GM12878 (cell line): Measurements from ENCODE around the gene TCP1. TPM values are rescaled to one million over a fixed set of nuclear protein-coding genes. Genes with fewer than 3 reads are reported as not detected.

Experiments
- ATAC-seq: fragments of 200-7000 bp; cut with Tn5 transposase; 3 replicates; pipeline ENCODE4 v1.9.1; 2020; ENCODE audit warnings: mild to moderate bottlenecking, moderate library complexity
- BruUV-seq: library from RNA; stranded (reverse); fragments of 400-500 nt; replicated peaks from 2 replicates; lab custom pipeline; 2021; lab: Mats Ljungman, UMichigan
- CTCF ChIA-PET: fragments of 300-600 bp; sonication (Branson Sonifier 250); formaldehyde crosslinking; extraction: SDS; loops from one replicate; lab custom pipeline; 2021; ENCODE audit warnings: inconsistent platforms; lab: Yijun Ruan, JAX
- POLR2A ChIA-PET: fragments of 350-600 bp; formaldehyde crosslinking; extraction: SDS; loops from one replicate; lab custom pipeline; 2021; ENCODE audit warnings: inconsistent platforms; lab: Charles Lee
- RAD21 ChIA-PET: fragments of 300-600 bp; sonication (Branson Sonifier 250); formaldehyde crosslinking; loops from one replicate; lab custom pipeline; 2023; ENCODE audit warnings: antibody characterized with exemption; ENCODE audit not compliant: unreplicated experiment; lab: Charles Lee
- SMC1A ChIA-PET: fragments of 300-600 bp; sonication (Branson Sonifier 250); formaldehyde crosslinking; loops from one replicate; lab custom pipeline; 2023; ENCODE audit not compliant: unreplicated experiment, uncharacterized antibody; lab: Charles Lee
- DNase-seq: peaks from one replicate; pipeline ENCODE4 v3.0.0-alpha.2; 2011; ENCODE audit warnings: low read depth, low spot score
- FAIRE-seq: peaks from 3 replicates; lab custom pipeline; 2011; peaks lifted over from hg19 to GRCh38; lab: Jason Lieb, UNC
- H2AFZ ChIP-seq: 2 replicates; pipeline ENCODE4 v1.6.0; 2011; ENCODE audit warnings: low read depth, low read length, control low read depth; ENCODE audit not compliant: control insufficient read depth
- H3K27ac ChIP-seq: 2 replicates; pipeline ENCODE4 v1.5.1; 2011; ENCODE audit warnings: control low read depth; ENCODE audit not compliant: control insufficient read depth, insufficient read depth
- H3K27me3 ChIP-seq, 2 experiments: replicated peaks in 1 of 2; 2 replicates each; pipeline versions ENCODE4 v1.6.0 to v1.6.1; 2011; ENCODE audit warnings: low read length in 1 of 2; ENCODE audit not compliant: control insufficient read depth in 2 of 2, insufficient read depth in 2 of 2
- H3K36me3 ChIP-seq, 2 experiments: 2 replicates each; pipeline ENCODE4 v1.5.1; 2011; ENCODE audit warnings: low read length in 1 of 2; ENCODE audit not compliant: control insufficient read depth in 2 of 2, insufficient read depth in 2 of 2
- H3K4me1 ChIP-seq: 2 replicates; pipeline ENCODE4 v1.6.1; 2011; ENCODE audit warnings: mild to moderate bottlenecking, low read length, moderate library complexity, mixed read lengths; ENCODE audit not compliant: control insufficient read depth, insufficient read depth
- H3K4me2 ChIP-seq: 2 replicates; pipeline ENCODE4 v1.6.0; 2011; ENCODE audit warnings: control low read depth; ENCODE audit not compliant: control insufficient read depth, insufficient read depth
- H3K4me3 ChIP-seq: fragments of 200-600 bp; sonication (generic); 2 replicates; pipeline ENCODE4 v1.5.1; 2016
- H3K79me2 ChIP-seq: 2 replicates; pipeline ENCODE4 v1.6.0; 2011; ENCODE audit warnings: low read length; ENCODE audit not compliant: control insufficient read depth, insufficient read depth
- H3K9ac ChIP-seq: 2 replicates; pipeline ENCODE4 v1.8.0; 2011; ENCODE audit warnings: low read length, control low read depth, mixed read lengths; ENCODE audit not compliant: control insufficient read depth, insufficient read depth
- H3K9me3 ChIP-seq: replicated peaks from 3 replicates; pipeline ENCODE4 v1.5.1; 2011; ENCODE audit warnings: mild to moderate bottlenecking, low read length; ENCODE audit not compliant: control insufficient read depth, insufficient read depth
- H4K20me1 ChIP-seq: 2 replicates; pipeline ENCODE4 v1.6.0; 2011; ENCODE audit not compliant: control insufficient read depth, insufficient read depth
- ATF7 ChIP-seq: fragments of 450-650 bp; IDR thresholded peaks from 2 replicates; pipeline ENCODE4 v1.6.1; 2016; ENCODE audit warnings: low read depth, mild to moderate bottlenecking
- CBFB ChIP-seq: IDR thresholded peaks from 2 replicates; pipeline ENCODE4 v1.6.1; 2016; ENCODE audit warnings: antibody characterized with exemption, low read depth
- CUX1 ChIP-seq: IDR thresholded peaks from 2 replicates; pipeline ENCODE4 v1.6.1; 2012; ENCODE audit warnings: improper control_type of control experiment, low read depth, low read length; ENCODE audit not compliant: insufficient replicate concordance
- JUNB ChIP-seq: IDR thresholded peaks from 2 replicates; pipeline ENCODE4 v1.6.1; 2016; ENCODE audit warnings: antibody characterized with exemption, mild to moderate bottlenecking
- MYB ChIP-seq: fragments of 150-350 bp; IDR thresholded peaks from 2 replicates; pipeline ENCODE4 v1.6.1; 2014; ENCODE audit warnings: mild to moderate bottlenecking, low read depth, low read length, borderline replicate concordance
- NFIC ChIP-seq: IDR thresholded peaks from 2 replicates; pipeline ENCODE4 v1.6.1; 2012; ENCODE audit warnings: low read depth, mild to moderate bottlenecking, inconsistent platforms, low read length, moderate library complexity
- RAD51 ChIP-seq: fragments of 450-650 bp; IDR thresholded peaks from 2 replicates; pipeline ENCODE4 v1.6.1; 2016; ENCODE audit warnings: moderate library complexity, mild to moderate bottlenecking, inconsistent platforms
- RBBP5 ChIP-seq: fragments of 200-600 bp; sonication (generic); conservative IDR thresholded peaks from 2 replicates; pipeline ENCODE4 v1.6.1; 2016
- RELB ChIP-seq: fragments of 450-650 bp; IDR thresholded peaks from 2 replicates; pipeline ENCODE4 v1.6.1; 2017; ENCODE audit warnings: low read depth, mild to moderate bottlenecking, moderate library complexity
- SREBF1 ChIP-seq: IDR thresholded peaks from 2 replicates; pipeline ENCODE4 v1.6.1; 2012; ENCODE audit warnings: mild to moderate bottlenecking, low read length
- ZBTB40 ChIP-seq: fragments of 450-650 bp; IDR thresholded peaks from 2 replicates; pipeline ENCODE4 v1.6.1; 2016; ENCODE audit warnings: mild to moderate bottlenecking, moderate library complexity, borderline replicate concordance
- ZNF384 ChIP-seq: IDR thresholded peaks from 2 replicates; pipeline ENCODE4 v1.6.1; 2012; ENCODE audit warnings: low read depth, mild to moderate bottlenecking, low read length, improper control_type of control experiment, borderline replicate concordance
- ZZZ3 ChIP-seq: IDR thresholded peaks from 2 replicates; pipeline ENCODE4 v1.6.1; 2011; ENCODE audit warnings: low read depth; ENCODE audit not compliant: control insufficient read depth, insufficient read length
- WGBS: methylation state at CpG from one replicate; pipeline ENCODE4 v1.1.6; 2016; ENCODE audit warnings: low lambda C conversion rate; ENCODE audit not compliant: insufficient replicate concordance, insufficient coverage; ENCODE audit errors: missing lambda C conversion rate; 5-methylcytosine and 5-hydroxymethylcytosine counted together
- in situ Hi-C: fragments of 300-500 bp; cut with MboI; formaldehyde crosslinking; loops from 9 replicates; pipeline ENCODE4 v1.14.3; 2018; ENCODE audit warnings: mixed read lengths
- intact Hi-C: fragments of 100-400 bp; cut with micrococcal nuclease; formaldehyde crosslinking; loops from one replicate; pipeline ENCODE4 v1.14.2; 2022; ENCODE audit not compliant: unreplicated experiment
- polyA plus RNA-seq, 11 experiments: library from polyadenylated mRNA; depleted of rRNA in 4 of 11; unstranded in 6 of 11; stranded (reverse) in 5 of 11; fragments of >200 nt; fragmentation: Nextera tagmentation in 4 of 11; fragmentation: Illumina TruSeq in 1 of 11; extraction: Ambion mirVana in 4 of 11; extraction: Trizol in 1 of 11; gene quantifications; 1 replicate in 1 of 11; 2 replicates in 10 of 11; pipeline versions ENCODE4 v1.2.1 to v1.2.3, GENCODE V29; 2011 to 2016; ENCODE audit warnings: inconsistent platforms in 2 of 11, missing spikeins in 2 of 11, low read depth in 1 of 11
- total RNA-seq, 4 experiments: library from RNA; depleted of rRNA in 3 of 4; stranded (reverse); fragments of >200 nt in 3 of 4; fragmentation: Illumina TruSeq in 1 of 4; extraction: Trizol in 1 of 4; gene quantifications; 2 replicates each; pipeline versions ENCODE4 v1.2.1 to v1.2.3, GENCODE V29; 2013 to 2021

Gene TCP1
- total and polyA plus RNA-seq, 10 of the 15 experiments (the other 5 are each of a cell fraction or from before 2014, with no cell fraction given) = 133 to 457 (median 306) TPM

- H3K4me1 ChIP-seq = no peaks in the 10 kb centered on the region
- intact Hi-C loops = no loop called here
- H3K79me2 ChIP-seq = peaks cover 98% of the 10 kb centered on the region
- no peak for TF ChIP-seq SREBF1
- no peak for TF ChIP-seq ATF7
- TF ChIP-seq RELB = peak; percentile 26; the same call in 1 of the 2 replicates
- no peak for TF ChIP-seq ZBTB40
- no peak for TF ChIP-seq CUX1
- TF ChIP-seq NFIC = peak; percentile 18; the same call in 1 of the 2 replicates
- TF ChIP-seq RAD51 = 0 out of 2 replicates have a peak, but pooled peaks have one; percentile 17
- TF ChIP-seq JUNB = peak; percentile 12; the same call in 1 of the 2 replicates
- TF ChIP-seq ZNF384 = peak; percentile 52; the same call in 1 of the 2 replicates
- TF ChIP-seq CBFB = no peak
- no peak for TF ChIP-seq ZZZ3
- TF ChIP-seq RBBP5 = no peak
- TF ChIP-seq MYB = no peak
Measured at GRCh38 chr6:159730332-159730676, 59.1 kb downstream of the TCP1 start.

More at GRCh38 chr6:159730332-159730676, 59.1 kb downstream of the TCP1 start:
- no TSS peak for BruUV-seq
- Histone ChIP-seq H4K20me1 (no peaks in the 10 kb centered on the region), H3K27ac (peak overlapping the region; percentile 14), H3K36me3 (no peaks in the 10 kb centered on the region; a peak in 1 of 4 replicates), H3K9me3 (no peaks in the 10 kb centered on the region), H2AFZ (no peak overlapping the region), H3K27me3 (no peaks in the 10 kb centered on the region), H3K9ac (peak overlapping the region; percentile 94; the same call in 1 of the 2 replicates), H3K4me3 (peak overlapping the region; percentile 81), H3K4me2 (peak overlapping the region; percentile 32)
- ChIA-PET POLR2A (interaction anchor here (1.0 to 6.8 kb wide), 4 partner anchors 31 to 249 kb away, joined by 3 to 85 read pairs (median 14); partner anchors contain the start of genes ACAT2, MRPL18 and TCP1), CTCF (interaction anchor here (1.0 to 2.9 kb wide), 4 partner anchors 10 to 201 kb away, joined by 3 to 15 read pairs (median 3); no protein-coding TSS in a partner anchor), RAD21 (interaction anchor here (1.2 to 5.1 kb wide), 3 partner anchors 39 to 199 kb away, joined by 4 to 52 read pairs (median 5); partner anchors contain the start of genes MRPL18 and TCP1), SMC1A (interaction anchor here (1.2 to 11.1 kb wide), 7 partner anchors 7 to 60 kb away, joined by 4 to 108 read pairs (median 12); partner anchors contain the start of genes ACAT2, MRPL18, SOD2 and TCP1)
- ATAC-seq (no peak), DNase-seq (no peak), FAIRE-seq (no peak)
- WGBS = 8% methylated on average over 6 of the region's 6 CpGs
- in situ Hi-C loops = no loop called here
